ENCODE results near the gene DTNB. TPM values are rescaled to one million over a fixed set of nuclear protein-coding genes. Genes with fewer than 3 reads are reported as not detected.

DTNB gene
- total and polyA plus RNA-seq, 8 donors = 10.5 to 70.0 (median 33.7) TPM

DNA sequence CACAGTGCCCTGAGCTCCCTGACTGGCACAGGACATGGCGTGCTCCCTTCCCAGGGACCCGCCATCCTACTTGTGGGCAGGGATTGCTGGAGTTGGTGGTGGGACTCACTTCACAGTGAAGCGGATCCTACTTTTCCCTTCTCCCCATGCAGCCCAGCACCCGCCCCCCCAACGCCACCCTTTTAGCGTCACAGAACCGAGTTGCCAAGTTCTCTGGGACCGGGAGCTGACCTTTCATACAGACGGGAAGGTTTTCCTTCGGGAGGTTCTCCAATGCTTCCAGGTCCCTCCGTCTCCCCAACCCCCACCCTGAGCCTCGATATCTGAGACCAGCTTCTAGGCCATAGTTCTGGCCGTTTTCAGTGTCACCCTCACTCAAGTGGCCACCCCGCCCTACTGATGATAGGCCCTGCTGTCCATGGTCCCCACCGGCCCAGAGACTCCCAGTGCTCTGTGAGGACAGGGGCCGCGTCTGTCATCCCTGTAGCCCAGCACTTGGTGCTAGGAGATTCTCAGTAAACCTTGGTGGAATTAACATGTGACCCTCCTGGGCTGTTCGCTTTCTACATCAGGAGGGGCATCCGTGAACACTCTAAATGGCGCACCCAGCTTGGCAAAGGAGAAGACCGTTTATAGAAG is 330.1 kb downstream of the DTNB start:
- WGBS, 5 donors = 81 to 90% (median 88%) methylated on average over 20 to 21 of the region's 21 CpGs

DNA sequence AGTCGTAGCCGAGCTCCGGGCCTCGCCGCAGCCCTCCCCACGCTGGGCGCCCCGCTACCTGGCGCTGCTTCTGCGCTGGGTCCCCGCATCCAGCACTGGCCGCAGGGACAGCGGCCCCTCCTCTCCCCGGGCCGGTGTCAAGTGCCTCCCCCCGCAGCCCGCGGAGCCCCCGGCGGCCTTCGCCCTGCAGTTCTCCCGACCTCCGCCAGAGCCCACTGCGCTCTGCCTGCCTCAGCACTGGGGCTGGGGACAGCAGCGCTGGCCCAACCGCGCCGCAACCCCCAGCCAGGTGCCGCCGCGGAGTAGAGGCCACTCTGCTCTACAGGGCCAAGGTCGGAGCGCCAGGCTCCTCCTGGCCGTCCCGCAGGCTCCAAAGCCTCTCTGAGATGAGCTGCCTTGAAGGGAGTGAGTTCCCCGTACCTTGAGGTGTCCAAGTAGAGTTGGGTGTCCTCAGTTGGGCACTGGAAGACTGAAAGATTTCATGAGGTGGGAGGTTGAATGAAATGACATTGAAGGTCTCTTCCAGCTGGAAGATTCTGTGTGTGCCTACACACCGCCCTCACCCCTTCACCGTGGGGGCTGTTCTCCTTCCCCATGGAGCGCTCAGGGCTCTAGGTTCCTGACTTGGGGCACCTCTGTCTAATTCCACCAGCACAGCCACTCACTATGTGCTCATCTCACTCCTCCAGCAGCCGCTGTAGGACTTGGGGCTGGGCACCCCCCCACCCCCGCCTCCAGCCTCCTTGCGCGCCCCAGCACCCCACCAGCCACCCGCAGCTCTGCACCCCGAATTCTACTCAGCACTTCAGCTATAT is 330.8 kb downstream of the DTNB start:
- peak overlapping the region; percentile 73 to 96 (median 80) for H3K4me3 ChIP-seq
- H3K36me3 ChIP-seq = no peaks in the 10 kb centered on the region
- H3K27ac ChIP-seq = peak overlapping the region; percentile 76 to 91 (median 88)
- H3K27me3 ChIP-seq = no peaks in the 10 kb centered on the region
- DNase-seq = peak; percentile 82 to 96
- intact Hi-C loops (cut with DNase I; ENCODE audit: low total_unique reads) = no loop called here
- WGBS, 5 donors = 15 to 61% (median 18%) methylated on average over 14 to 45 of the region's 45 CpGs
- no peaks in the 10 kb centered on the region for H3K9me3 ChIP-seq
- TF ChIP-seq POLR2A (IDR thresholded peaks at IDR 0.05) (no peak), POLR2AphosphoS5 (IDR thresholded peaks at IDR 0.05) (peak; percentile 36 to 44 (median 37))
- TF ChIP-seq, protein P1, sequence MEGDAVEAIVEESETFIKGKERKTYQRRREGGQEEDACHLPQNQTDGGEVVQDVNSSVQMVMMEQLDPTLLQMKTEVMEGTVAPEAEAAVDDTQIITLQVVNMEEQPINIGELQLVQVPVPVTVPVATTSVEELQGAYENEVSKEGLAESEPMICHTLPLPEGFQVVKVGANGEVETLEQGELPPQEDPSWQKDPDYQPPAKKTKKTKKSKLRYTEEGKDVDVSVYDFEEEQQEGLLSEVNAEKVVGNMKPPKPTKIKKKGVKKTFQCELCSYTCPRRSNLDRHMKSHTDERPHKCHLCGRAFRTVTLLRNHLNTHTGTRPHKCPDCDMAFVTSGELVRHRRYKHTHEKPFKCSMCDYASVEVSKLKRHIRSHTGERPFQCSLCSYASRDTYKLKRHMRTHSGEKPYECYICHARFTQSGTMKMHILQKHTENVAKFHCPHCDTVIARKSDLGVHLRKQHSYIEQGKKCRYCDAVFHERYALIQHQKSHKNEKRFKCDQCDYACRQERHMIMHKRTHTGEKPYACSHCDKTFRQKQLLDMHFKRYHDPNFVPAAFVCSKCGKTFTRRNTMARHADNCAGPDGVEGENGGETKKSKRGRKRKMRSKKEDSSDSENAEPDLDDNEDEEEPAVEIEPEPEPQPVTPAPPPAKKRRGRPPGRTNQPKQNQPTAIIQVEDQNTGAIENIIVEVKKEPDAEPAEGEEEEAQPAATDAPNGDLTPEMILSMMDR (IDR thresholded peaks at IDR 0.05) = peak in 6 of 7 experiments; percentile 45 to 99 (median 98)
- peaks cover 28 to 44% (median 40%) of the 10 kb centered on the region in 4 donors for H3K4me1 ChIP-seq

More for the DNA sequence above, 330.1 kb downstream of the DTNB start:
- H3K9me3 ChIP-seq = no peaks in the 10 kb centered on the region
- intact Hi-C loops (cut with DNase I; ENCODE audit: low total_unique reads) = no loop called here
- TF ChIP-seq, protein P1 (IDR thresholded peaks at IDR 0.05) = no peak
- no peak for TF ChIP-seq POLR2A (IDR thresholded peaks at IDR 0.05)
- TF ChIP-seq POLR2AphosphoS5 (IDR thresholded peaks at IDR 0.05) = no peak
- TF ChIP-seq EP300 (IDR thresholded peaks at IDR 0.05) = no peak
- H3K4me3 ChIP-seq = no peak overlapping the region
- peak overlapping the region in 1 of 5 donors; percentile 88 for H3K27ac ChIP-seq
- H3K27me3 ChIP-seq = no peaks in the 10 kb centered on the region
- H3K36me3 ChIP-seq = no peaks in the 10 kb centered on the region
- peaks cover 21 to 44% (median 36%) of the 10 kb centered on the region in 4 donors for H3K4me1 ChIP-seq
- DNase-seq = no peak

DNA sequence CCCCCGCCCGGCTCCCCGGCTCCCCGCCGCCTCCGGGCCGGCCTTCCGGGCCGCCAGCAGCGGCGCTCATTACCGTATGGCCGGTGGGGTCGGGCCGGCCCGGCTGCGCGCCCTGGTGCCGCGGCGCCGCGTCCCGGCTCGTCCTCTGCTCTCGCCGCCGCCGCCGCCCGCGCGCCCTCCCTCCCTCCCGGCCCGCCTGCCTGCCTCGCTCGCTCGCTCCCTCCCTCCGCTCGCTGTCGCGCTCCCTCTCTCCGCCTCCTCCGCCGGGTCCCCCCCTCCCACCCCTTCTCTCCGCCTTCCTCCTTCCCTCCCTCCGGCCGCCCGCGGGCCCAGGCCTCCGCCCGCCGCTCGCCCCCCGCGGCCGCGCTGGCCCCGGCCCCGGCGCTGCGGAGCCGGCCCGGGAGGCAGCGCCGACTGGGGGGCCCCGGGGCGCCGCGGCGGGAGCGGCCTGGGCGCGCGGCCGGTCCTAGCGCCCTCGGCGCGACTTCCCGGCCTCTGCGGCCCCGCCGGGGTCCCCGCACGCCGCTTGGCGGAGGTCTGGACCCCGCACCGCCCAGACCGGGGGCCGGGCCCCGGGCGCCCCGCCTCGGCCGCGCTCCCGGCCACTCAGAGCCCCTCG is 331.5 kb downstream of the DTNB start, which contains the start of gene DNMT3A:
Gene DNMT3A (minus strand): TSS at position 173 of the 619 bp plus-strand sequence. CDS start 27,941 bp downstream, outside the sequence.
- 0% methylated on average over 6 to 96 of the region's 100 CpGs; no CpG with 5 or more reads in 1 of the 5 donors for WGBS, 5 donors
- Histone ChIP-seq H3K9me3 (no peaks in the 10 kb centered on the region), H3K36me3 (no peaks in the 10 kb centered on the region)

DNA sequence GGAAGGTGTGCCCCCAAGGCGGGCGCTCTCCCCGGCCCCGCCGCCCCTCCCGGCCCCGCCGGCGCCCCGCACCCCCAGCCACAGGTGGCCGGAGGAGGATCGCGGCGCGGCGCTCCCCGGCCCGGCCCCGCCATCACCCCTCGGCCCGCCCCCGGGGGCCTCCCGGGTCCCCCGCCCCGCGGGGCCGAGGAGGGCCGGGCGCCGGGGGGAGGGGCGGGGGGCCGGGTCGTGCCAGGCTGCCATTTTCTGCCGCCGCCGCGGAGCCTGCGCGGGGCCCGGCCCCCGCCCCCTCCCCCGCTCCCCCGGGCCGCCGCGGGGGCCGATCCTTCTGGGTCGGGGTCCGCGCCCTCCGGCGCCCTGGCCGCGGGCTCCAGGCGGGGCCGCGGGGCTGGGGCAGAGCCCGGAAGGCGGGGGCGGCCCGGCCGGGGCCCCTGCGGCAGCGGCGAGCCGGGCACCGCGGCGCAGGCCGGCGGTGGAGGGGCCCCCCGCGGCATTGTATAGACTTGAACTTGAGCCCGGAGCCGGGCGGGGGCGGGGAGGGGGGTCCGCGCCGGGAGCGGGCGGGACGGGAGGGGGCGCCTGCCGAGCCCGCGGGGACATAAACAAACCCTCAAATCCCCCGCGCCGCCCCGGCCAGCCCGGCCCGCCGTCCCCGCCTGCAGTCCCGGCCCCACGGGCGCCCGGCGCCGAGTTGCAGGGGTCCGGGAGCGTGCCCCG is 332.2 kb downstream of the DTNB start:
- Histone ChIP-seq H3K27me3 (no peaks in the 10 kb centered on the region), H3K36me3 (no peaks in the 10 kb centered on the region), H3K27ac (peak overlapping the region in 4 of 5 donors; percentile 71 to 91 (median 88)), H3K4me1 (peaks cover 33 to 55% (median 48%) of the 10 kb centered on the region in 4 donors), H3K4me3 (peak overlapping the region; percentile 73 to 96 (median 80)), H3K9me3 (no peaks in the 10 kb centered on the region)
- TF ChIP-seq, protein P1 (IDR thresholded peaks at IDR 0.05) = peak in 1 of 7 experiments; percentile 7
- no peak for TF ChIP-seq POLR2AphosphoS5 (IDR thresholded peaks at IDR 0.05)
- DNase-seq = peak; percentile 34 to 78
- WGBS, 5 donors = 0 to 1% (median 0%) methylated on average over 11 to 95 of the region's 104 CpGs; no CpG with 5 or more reads in 1 of the 5 donors
- intact Hi-C loops (cut with DNase I; ENCODE audit: low total_unique reads) = no loop called here

More for the DNA sequence above, 331.5 kb downstream of the DTNB start, which contains the start of gene DNMT3A:
- no peaks in the 10 kb centered on the region for H3K27me3 ChIP-seq
- H3K4me1 ChIP-seq = peaks cover 33 to 49% (median 41%) of the 10 kb centered on the region in 4 donors
- intact Hi-C loops (cut with DNase I; ENCODE audit: low total_unique reads) = no loop called here
- no peak for TF ChIP-seq POLR2AphosphoS5 (IDR thresholded peaks at IDR 0.05)
- peak within 1 kb of the TSS; percentile 76 to 91 (median 88) for H3K27ac ChIP-seq
- peak within 1 kb of the TSS; percentile 73 to 96 (median 80) for H3K4me3 ChIP-seq
- DNase-seq = peak; percentile 74 to 94
